H1 (cell line): Measurements from ENCODE around the gene WDR6. TPM values are rescaled to one million over a fixed set of nuclear protein-coding genes. Genes with fewer than 3 reads are reported as not detected.

ENCODE experiments used
- CTCF ChIA-PET: fragments of 300-600 bp; sonication (Branson Sonifier 250); formaldehyde crosslinking; loops from one replicate; lab custom pipeline; 2021; ENCODE audit not compliant: partially characterized antibody; lab: Charles Lee
- POLR2A ChIA-PET: fragments of 300-600 bp; sonication (Branson Sonifier 250); formaldehyde crosslinking; loops from one replicate; lab custom pipeline; 2021; ENCODE audit warnings: inconsistent platforms; ENCODE audit not compliant: partially characterized antibody; lab: Charles Lee
- DNase-seq, 2 experiments: peaks; one replicate each; pipeline versions ENCODE4 v3.0.0 to v3.0.0-alpha.2; 2010 to 2022; ENCODE audit warnings: low spot score in 2 of 2, low read depth in 1 of 2, mixed read lengths in 1 of 2
- FAIRE-seq: peaks from 2 replicates; lab custom pipeline; 2011; peaks lifted over from hg19 to GRCh38; lab: Jason Lieb, UNC
- H2AFZ ChIP-seq: 2 replicates; pipeline ENCODE4 v1.8.1; 2012; ENCODE audit warnings: low read length, inconsistent platforms
- H2AK5ac ChIP-seq: 2 replicates; pipeline ENCODE4 v1.6.1; 2013; ENCODE audit warnings: low read depth, low read length
- H2BK120ac ChIP-seq: replicated peaks from 2 replicates; pipeline ENCODE3; 2013; ENCODE audit warnings: low read depth, low read length, inconsistent platforms
- H2BK12ac ChIP-seq: 2 replicates; pipeline ENCODE4 v1.6.1; 2013; ENCODE audit warnings: low read depth, low read length
- H2BK15ac ChIP-seq: 2 replicates; pipeline ENCODE4 v1.6.1; 2013; ENCODE audit warnings: low read length
- H2BK20ac ChIP-seq: 2 replicates; pipeline ENCODE4 v1.6.1; 2013; ENCODE audit warnings: low read length
- H2BK5ac ChIP-seq: 2 replicates; pipeline ENCODE4 v1.6.1; 2013; ENCODE audit warnings: low read depth, low read length
- H3K14ac ChIP-seq: 2 replicates; pipeline ENCODE4 v1.6.1; 2013; ENCODE audit warnings: inconsistent platforms; ENCODE audit not compliant: insufficient read length
- H3K18ac ChIP-seq: 2 replicates; pipeline ENCODE4 v1.6.1; 2013; ENCODE audit warnings: low read length; ENCODE audit errors: extremely low read depth
- H3K23ac ChIP-seq: 2 replicates; pipeline ENCODE4 v1.6.1; 2013; ENCODE audit warnings: inconsistent platforms; ENCODE audit not compliant: insufficient read length
- H3K23me2 ChIP-seq: 2 replicates; pipeline ENCODE4 v1.6.1; 2013; ENCODE audit warnings: low read depth, low read length
- H3K27ac ChIP-seq: 2 replicates; pipeline ENCODE4 v1.6.1; 2011; ENCODE audit warnings: low read depth, low read length, inconsistent platforms
- H3K27me3 ChIP-seq, 4 experiments: replicated peaks in 1 of 4; 1 replicate in 1 of 4; 2 replicates in 3 of 4; pipeline versions ENCODE4 v1.6.1 to v1.8.1; 2011 to 2013; ENCODE audit warnings: low read length in 3 of 4, mild to moderate bottlenecking in 3 of 4, inconsistent platforms in 2 of 4, mixed read lengths in 2 of 4, moderate library complexity in 1 of 4; ENCODE audit not compliant: control insufficient read depth in 3 of 4, insufficient read depth in 3 of 4; ENCODE audit errors: extremely low read depth in 1 of 4
- H3K36me3 ChIP-seq, 4 experiments: 2 replicates each; pipeline versions ENCODE4 v1.6.1 to v1.8.1; 2011 to 2013; ENCODE audit warnings: mild to moderate bottlenecking in 4 of 4, low read length in 3 of 4, moderate library complexity in 2 of 4, control low read depth in 1 of 4, inconsistent platforms in 1 of 4; ENCODE audit not compliant: insufficient read depth in 4 of 4, control insufficient read depth in 2 of 4
- H3K4ac ChIP-seq: replicated peaks from 2 replicates; pipeline ENCODE3; 2013; ENCODE audit warnings: low read length, low read depth, mixed read lengths, inconsistent platforms; ENCODE audit not compliant: insufficient read length
- H3K4me1 ChIP-seq, 4 experiments: replicated peaks in 1 of 4; 1 replicate in 1 of 4; 2 replicates in 3 of 4; pipeline versions ENCODE4 v1.6.1 to v1.8.1; 2011 to 2013; ENCODE audit warnings: low read length in 3 of 4, inconsistent platforms in 2 of 4, mixed read lengths in 1 of 4; ENCODE audit not compliant: insufficient read depth in 4 of 4, control insufficient read depth in 3 of 4
- H3K4me2 ChIP-seq, 2 experiments: 2 replicates each; pipeline versions ENCODE4 v1.6.1 to v1.8.1; 2011 to 2013; ENCODE audit warnings: low read depth in 2 of 2, low read length in 2 of 2, control low read depth in 1 of 2, inconsistent platforms in 1 of 2, mild to moderate bottlenecking in 1 of 2; ENCODE audit not compliant: insufficient read depth in 1 of 2
- H3K4me3 ChIP-seq, 4 experiments: fragments of 200-600, 300-600 bp in 1 of 4; sonication (generic), shearing (Covaris generic), sonication (Bioruptor Twin) in 1 of 4; 2 replicates each; pipeline versions ENCODE4 v1.5.1 to v1.8.1; 2011 to 2016; ENCODE audit warnings: low read length in 4 of 4, low read depth in 3 of 4, control low read depth in 2 of 4, inconsistent platforms in 2 of 4, mild to moderate bottlenecking in 2 of 4, mixed read lengths in 1 of 4, moderate library complexity in 1 of 4; ENCODE audit not compliant: insufficient read depth in 2 of 4; ENCODE audit errors: extremely low read depth in 1 of 4
- H3K56ac ChIP-seq: replicated peaks from 2 replicates; pipeline ENCODE3; 2013; ENCODE audit warnings: low read depth, mild to moderate bottlenecking, mixed read lengths, low read length, inconsistent platforms; ENCODE audit not compliant: insufficient read length
- H3K79me1 ChIP-seq: 2 replicates; pipeline ENCODE4 v1.6.1; 2013; ENCODE audit warnings: low read depth, low read length, control low read depth
- H3K79me2 ChIP-seq, 2 experiments: 2 replicates each; pipeline versions ENCODE4 v1.6.1 to v1.8.1; 2012 to 2013; ENCODE audit warnings: low read length in 2 of 2, mild to moderate bottlenecking in 2 of 2, inconsistent platforms in 1 of 2; ENCODE audit not compliant: insufficient read depth in 2 of 2, control insufficient read depth in 1 of 2
- H3K9ac ChIP-seq, 4 experiments: replicated peaks in 1 of 4; 1 replicate in 1 of 4; 2 replicates in 3 of 4; pipeline versions ENCODE4 v1.6.1 to v1.8.1; 2011 to 2013; ENCODE audit warnings: low read depth in 3 of 4, low read length in 3 of 4, control low read depth in 2 of 4, mild to moderate bottlenecking in 2 of 4, moderate library complexity in 2 of 4, inconsistent platforms in 1 of 4; ENCODE audit errors: extremely low read depth in 1 of 4
- H3K9me3 ChIP-seq, 2 experiments: 2 replicates each; pipeline versions ENCODE4 v1.6.1 to v1.8.1; 2012 to 2013; ENCODE audit warnings: mild to moderate bottlenecking in 2 of 2, moderate library complexity in 2 of 2, control low read depth in 1 of 2, inconsistent platforms in 1 of 2, low read depth in 1 of 2, low read length in 1 of 2, mixed read lengths in 1 of 2; ENCODE audit not compliant: insufficient read depth in 2 of 2
- H4K20me1 ChIP-seq, 2 experiments: replicated peaks in 1 of 2; 2 replicates each; pipeline versions ENCODE3 to v1.8.1; 2011 to 2013; ENCODE audit warnings: inconsistent platforms in 2 of 2, low read length in 2 of 2, mild to moderate bottlenecking in 1 of 2; ENCODE audit not compliant: insufficient read depth in 2 of 2, control insufficient read depth in 1 of 2
- H4K5ac ChIP-seq: 2 replicates; pipeline ENCODE4 v1.6.1; 2013; ENCODE audit warnings: low read length, low read depth, mixed read lengths, inconsistent platforms; ENCODE audit not compliant: insufficient read length
- H4K8ac ChIP-seq: 2 replicates; pipeline ENCODE4 v1.8.0; 2013; ENCODE audit warnings: mild to moderate bottlenecking, moderate library complexity, low read length, inconsistent platforms; ENCODE audit not compliant: insufficient read depth; ENCODE audit errors: extremely low read depth
- H4K91ac ChIP-seq: replicated peaks from 2 replicates; pipeline ENCODE3; 2013; ENCODE audit warnings: low read length, mixed read lengths, inconsistent platforms; ENCODE audit not compliant: insufficient read length
- BACH1 ChIP-seq: IDR thresholded peaks from 2 replicates; pipeline ENCODE4 v1.6.1; 2012; ENCODE audit warnings: low read length, improper control_type of control experiment
- CBX8 ChIP-seq: fragments of 300-800, 300-1000 bp; sonication (generic); IDR thresholded peaks from 2 replicates; pipeline ENCODE4 v1.7.1; 2016; ENCODE audit warnings: low read depth, low read length, borderline replicate concordance
- CHD1 ChIP-seq: IDR thresholded peaks from 2 replicates; pipeline ENCODE4 v1.6.1; 2012; ENCODE audit warnings: low read depth, low read length, improper control_type of control experiment
- KDM5A ChIP-seq: fragments of 200-600 bp; IDR thresholded peaks from 2 replicates; pipeline ENCODE4 v1.7.1; 2012; ENCODE audit warnings: mild to moderate bottlenecking, low read length, inconsistent platforms, mixed read lengths
- RFX5 ChIP-seq: IDR thresholded peaks from 2 replicates; pipeline ENCODE4 v1.6.1; 2011; ENCODE audit warnings: low read depth, low read length, improper control_type of control experiment, borderline replicate concordance
- RXRA ChIP-seq: IDR thresholded peaks from 2 replicates; pipeline ENCODE4 v1.6.1; 2011; ENCODE audit warnings: low read depth, mild to moderate bottlenecking, low read length, moderate library complexity; ENCODE audit not compliant: insufficient read depth
- SIRT6 ChIP-seq: IDR thresholded peaks from one replicate; pipeline ENCODE4 v1.7.1; 2012; ENCODE audit warnings: low read length, inconsistent platforms
- TAF1 ChIP-seq: IDR thresholded peaks from 2 replicates; pipeline ENCODE4 v1.6.1; 2011; ENCODE audit warnings: mild to moderate bottlenecking, low read depth, low read length
- TBP ChIP-seq: IDR thresholded peaks from 2 replicates; pipeline ENCODE4 v1.6.1; 2011; ENCODE audit warnings: low read depth, low read length, improper control_type of control experiment
- TCF12 ChIP-seq: IDR thresholded peaks from 2 replicates; pipeline ENCODE4 v1.6.1; 2011; ENCODE audit warnings: low read depth, mild to moderate bottlenecking, low read length
- TEAD4 ChIP-seq: IDR thresholded peaks from 2 replicates; pipeline ENCODE4 v1.6.1; 2012; ENCODE audit warnings: low read depth, low read length, inconsistent platforms, mixed read lengths
- ZNF274 ChIP-seq: IDR thresholded peaks from 2 replicates; pipeline ENCODE4 v1.7.0; 2012; ENCODE audit warnings: low read length, borderline replicate concordance; ENCODE audit errors: extremely low read depth
- WGBS, 2 experiments: shearing (Covaris generic) in 1 of 2; methylation state at CpG; one replicate each; pipeline versions ENCODE4 v1.1.6 to v1.1.7; 2013 to 2015; ENCODE audit warnings: low lambda C conversion rate in 2 of 2, mixed read lengths in 2 of 2, inconsistent platforms in 1 of 2, low coverage in 1 of 2, missing lambda C conversion rate in 1 of 2; ENCODE audit not compliant: insufficient replicate concordance in 2 of 2, insufficient coverage in 1 of 2, insufficient read length in 1 of 2; ENCODE audit errors: extremely low coverage in 1 of 2, missing lambda C conversion rate in 1 of 2; 5-methylcytosine and 5-hydroxymethylcytosine counted together
- polyA plus RNA-seq, 7 experiments: library from polyadenylated mRNA; depleted of rRNA in 3 of 7; stranded (reverse) in 5 of 7; unstranded in 2 of 7; fragments of >200 nt in 5 of 7; fragments of 200-250 nt in 2 of 7; gene quantifications; 1 replicate in 5 of 7; 2 replicates in 1 of 7; 4 replicates in 1 of 7; pipeline versions ENCODE4 v1.2.1 to v1.2.3, GENCODE V29; 2011 to 2013; ENCODE audit warnings: missing spikeins in 2 of 7, mixed read lengths in 2 of 7
- total RNA-seq: library from RNA; stranded (reverse); fragmentation: NEBNext Ultra II Directional; extraction: Animal tissue kit (Norgen Biotek cat#: 25700); gene quantifications from 2 replicates; pipeline ENCODE4 v1.2.1, GENCODE V29; 2021
- TF ChIP-seq, protein P1 (sequence below): IDR thresholded peaks from 2 replicates; pipeline ENCODE4 v1.6.1; 2011; ENCODE audit warnings: low read depth, mild to moderate bottlenecking, low read length; ENCODE audit not compliant: insufficient read depth

The WDR6 gene
- total and polyA plus RNA-seq, 2 of the 8 experiments (the other 6 are each of a cell fraction or from before 2014, with no cell fraction given), result 180 to 257 TPM

- DNase-seq (no peak), FAIRE-seq (no peak)
- no peak overlapping the region for H2BK15ac ChIP-seq
- POLR2A ChIA-PET, result interaction anchor here (0.7 kb wide), 1 partner anchor 75 kb away, joined by 3 read pairs; no protein-coding TSS in a partner anchor
- H3K9me3 ChIP-seq, result no peaks in the 10 kb centered on the region
- H2AK5ac ChIP-seq, result no peak overlapping the region
- H3K27ac ChIP-seq, result no peak overlapping the region
- H3K27me3 ChIP-seq, result no peaks in the 10 kb centered on the region
- H3K18ac ChIP-seq, result no peak overlapping the region
- CTCF ChIA-PET, result interaction anchor here (1.4 kb wide), 1 partner anchor 69 kb away, joined by 5 read pairs; no protein-coding TSS in a partner anchor
- no peak overlapping the region for H2BK12ac ChIP-seq
- H3K4me3 ChIP-seq, result no peak overlapping the region
- no peak overlapping the region for H4K5ac ChIP-seq
- no peak overlapping the region for H4K8ac ChIP-seq
- peaks cover 0 to 7% of the 10 kb centered on the region in 2 experiments; a peak in 1 of 4 replicates for H3K79me2 ChIP-seq
- H3K4ac ChIP-seq, result no peak overlapping the region
- peaks cover 28 to 62% (median 42%) of the 10 kb centered on the region in 4 experiments for H3K36me3 ChIP-seq
- WGBS, 2 experiments, result 96% methylated on average over 10 of the region's 10 CpGs; no CpG with 5 or more reads in 1 of the 2 experiments
- no peak overlapping the region for H3K56ac ChIP-seq
- no peak overlapping the region for H3K9ac ChIP-seq
- no peak overlapping the region for H2BK5ac ChIP-seq
- no peak overlapping the region for H3K14ac ChIP-seq
- H2BK120ac ChIP-seq, result no peak overlapping the region
- H4K20me1 ChIP-seq, result peaks cover 0 to 11% of the 10 kb centered on the region in 2 experiments
- H2BK20ac ChIP-seq, result no peak overlapping the region
- no peak overlapping the region for H3K4me2 ChIP-seq
- H4K91ac ChIP-seq, result no peak overlapping the region
- H2AFZ ChIP-seq, result no peak overlapping the region
- peaks cover 9% of the 10 kb centered on the region for H3K79me1 ChIP-seq
- H3K23ac ChIP-seq, result no peak overlapping the region
- no peaks in the 10 kb centered on the region for H3K4me1 ChIP-seq
- TF ChIP-seq KDM5A, result no peak
- TF ChIP-seq BACH1, result no peak
- no peak for TF ChIP-seq CHD1
- TF ChIP-seq CBX8, result no peak
- no peak for TF ChIP-seq ZNF274
- TF ChIP-seq, protein P1, sequence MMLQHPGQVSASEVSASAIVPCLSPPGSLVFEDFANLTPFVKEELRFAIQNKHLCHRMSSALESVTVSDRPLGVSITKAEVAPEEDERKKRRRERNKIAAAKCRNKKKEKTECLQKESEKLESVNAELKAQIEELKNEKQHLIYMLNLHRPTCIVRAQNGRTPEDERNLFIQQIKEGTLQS, result no peak
- no peak for TF ChIP-seq TEAD4
- TF ChIP-seq TCF12, result no peak
- no peak for TF ChIP-seq SIRT6
- TF ChIP-seq TAF1, result no peak
- TF ChIP-seq RXRA, result no peak
- TF ChIP-seq TBP, result no peak
- TF ChIP-seq RFX5, result no peak
- no peaks in the 10 kb centered on the region for H3K23me2 ChIP-seq
Measured at GRCh38 chr3:49057268-49057667, 50.1 kb downstream of the WDR6 start.
